Measurements from ENCODE around the gene WDR86. TPM values are rescaled to one million over a fixed set of nuclear protein-coding genes. Genes with fewer than 3 reads are reported as not detected.
A peak's percentile ranks its signal among the peaks of the same experiment; 100 is the strongest.

Gene WDR86
- total RNA-seq, 1 experiment from 2014 or later: 24.4 TPM

GRCh38 chr7:151440799-151441445 is 31.1 kb upstream of the WDR86 start:
- DNase-seq (ENCODE audit: low spot score) (no peak), ATAC-seq (peak; percentile 7)
- no peaks in the 10 kb centered on the region for H3K9me3 Mint-ChIP-seq
- TF ChIP-seq ZNF263 (CRISPR knock-in tag; IDR thresholded peaks at IDR 0.05; ENCODE audit: low read depth) (peak; percentile 74; the same call in 1 of the 2 replicates), MAX (CRISPR knock-in tag; IDR thresholded peaks at IDR 0.05) (no peak)
- peaks cover 8% of the 10 kb centered on the region for H3K27me3 Mint-ChIP-seq (ENCODE audit: low read depth)
- H3K27ac Mint-ChIP-seq: no peak overlapping the region
- ChIA-PET POLR2A (interaction anchor here (0.6 to 1.3 kb wide), 5 partner anchors 18 to 248 kb away, joined by 3 to 4 read pairs (median 4); no protein-coding TSS in a partner anchor), CTCF (interaction anchor here (0.9 to 2.0 kb wide), 10 partner anchors 8 to 192 kb away, joined by 3 to 17 read pairs (median 6); no protein-coding TSS in a partner anchor)
- H3K4me1 Mint-ChIP-seq: peaks cover 31% of the 10 kb centered on the region
- H3K4me3 Mint-ChIP-seq: peak overlapping the region; percentile 77
- H3K36me3 Mint-ChIP-seq: no peaks in the 10 kb centered on the region

DNA sequence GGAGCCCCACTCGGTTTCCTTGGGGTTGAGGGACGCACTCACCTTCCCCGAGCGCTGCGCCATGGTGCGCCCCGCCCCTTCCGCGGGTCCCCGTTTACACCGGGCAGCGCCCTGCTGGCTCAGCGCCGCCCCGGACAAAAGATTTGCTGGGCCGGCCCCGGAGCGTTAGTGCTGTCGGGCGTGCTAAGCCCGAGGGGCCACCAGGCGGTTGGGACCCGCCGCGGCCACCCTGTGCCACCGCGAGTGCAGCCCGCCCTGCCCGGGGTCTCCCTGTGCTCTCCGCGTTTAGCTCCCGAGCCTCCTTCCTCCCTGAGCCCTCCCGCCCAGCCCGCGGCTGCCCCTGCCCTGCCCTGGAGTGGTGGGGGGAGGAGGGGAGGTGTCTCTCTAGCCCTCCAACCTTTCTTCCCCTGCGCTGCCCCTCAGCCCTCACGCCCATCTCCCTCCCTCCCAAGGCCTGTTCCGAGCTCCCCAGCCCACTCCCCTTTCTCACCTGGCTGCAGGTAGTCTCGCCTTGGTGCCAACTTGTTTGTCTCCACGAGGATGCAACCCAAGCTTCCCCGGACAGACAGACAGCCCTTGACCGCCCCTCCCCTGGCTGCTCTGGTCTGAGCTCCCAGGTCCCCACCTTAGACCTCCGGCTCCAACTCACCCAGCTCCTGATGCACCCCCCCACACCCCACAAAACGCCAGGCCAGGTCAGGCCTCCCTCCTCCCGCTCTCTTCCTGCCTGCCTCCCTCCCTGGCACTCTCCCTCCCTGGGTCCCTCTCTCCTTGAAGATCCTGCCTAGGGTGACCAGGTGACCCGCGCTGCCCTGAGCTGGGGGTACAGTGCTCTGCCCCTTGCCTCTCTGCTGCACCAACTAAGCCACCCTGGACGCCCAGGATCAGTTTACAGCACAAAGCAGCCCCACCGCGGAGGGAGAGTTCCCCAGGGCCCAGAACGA is 30.3 kb upstream of the WDR86 start, which contains the start of gene CRYGN:
Gene CRYGN (minus strand): TSS at position 287 of the 944 bp plus-strand sequence. CDS start 224 bp downstream, at position 63.
- peak; percentile 87 for ATAC-seq
- peaks cover 8% of the 10 kb centered on the region for H3K27me3 Mint-ChIP-seq (ENCODE audit: low read depth)
- DNase-seq (ENCODE audit: low spot score): peak; percentile 78
- H3K36me3 Mint-ChIP-seq: no peaks in the 10 kb centered on the region
- H3K27ac Mint-ChIP-seq: no peak within 1 kb of the TSS
- H3K9me3 Mint-ChIP-seq: no peaks in the 10 kb centered on the region
- peak within 1 kb of the TSS; percentile 77 for H3K4me3 Mint-ChIP-seq
- CTCF ChIA-PET: interaction anchor here (0.7 to 2.0 kb wide), 15 partner anchors 9 to 196 kb away, joined by 3 to 17 read pairs (median 5); partner anchors contain the start of gene WDR86
- H3K4me1 Mint-ChIP-seq: peaks cover 31% of the 10 kb centered on the region
- POLR2A ChIA-PET: interaction anchor here (1.0 to 1.3 kb wide), 3 partner anchors 19 to 193 kb away, joined by 3 to 4 read pairs (median 4); no protein-coding TSS in a partner anchor
- TF ChIP-seq IRF2 (CRISPR knock-in tag; IDR thresholded peaks at IDR 0.05; ENCODE audit: borderline replicate concordance, low read depth) (no peak), ZMAT4 (CRISPR knock-in tag; IDR thresholded peaks at IDR 0.05) (no peak), TEAD4 (CRISPR knock-in tag; IDR thresholded peaks at IDR 0.05) (no peak), MXD4 (CRISPR knock-in tag; IDR thresholded peaks at IDR 0.05; ENCODE audit: borderline replicate concordance) (no peak), CREB1 (CRISPR knock-in tag; IDR thresholded peaks at IDR 0.05) (no peak), SP1 (CRISPR knock-in tag; conservative IDR thresholded peaks at IDR 0.05) (0 out of 2 replicates have a peak, but pooled peaks have one; percentile 39), ZNF219 (CRISPR knock-in tag; IDR thresholded peaks at IDR 0.05; ENCODE audit: borderline replicate concordance) (no peak), SMAD3 (CRISPR knock-in tag; IDR thresholded peaks at IDR 0.05; ENCODE audit: borderline replicate concordance) (no peak), JUN (CRISPR knock-in tag; IDR thresholded peaks at IDR 0.05) (no peak), MYBL2 (CRISPR knock-in tag; IDR thresholded peaks at IDR 0.05) (no peak), MAX (CRISPR knock-in tag; IDR thresholded peaks at IDR 0.05) (no peak), TCF7 (CRISPR knock-in tag; IDR thresholded peaks at IDR 0.05; ENCODE audit: low read depth) (no peak), ATF1 (CRISPR knock-in tag; IDR thresholded peaks at IDR 0.05) (no peak), ZNF121 (CRISPR knock-in tag; IDR thresholded peaks at IDR 0.05) (no peak), ZNF671 (CRISPR knock-in tag; IDR thresholded peaks at IDR 0.05) (no peak), CBFB (CRISPR knock-in tag; IDR thresholded peaks at IDR 0.05; ENCODE audit: low read depth) (0 out of 2 replicates have a peak, but pooled peaks have one; percentile 48), PRRX2 (CRISPR knock-in tag; IDR thresholded peaks at IDR 0.05) (no peak), ETV6 (CRISPR knock-in tag; IDR thresholded peaks at IDR 0.05) (0 out of 2 replicates have a peak, but pooled peaks have one; percentile 44)
- TF ChIP-seq, protein P1, sequence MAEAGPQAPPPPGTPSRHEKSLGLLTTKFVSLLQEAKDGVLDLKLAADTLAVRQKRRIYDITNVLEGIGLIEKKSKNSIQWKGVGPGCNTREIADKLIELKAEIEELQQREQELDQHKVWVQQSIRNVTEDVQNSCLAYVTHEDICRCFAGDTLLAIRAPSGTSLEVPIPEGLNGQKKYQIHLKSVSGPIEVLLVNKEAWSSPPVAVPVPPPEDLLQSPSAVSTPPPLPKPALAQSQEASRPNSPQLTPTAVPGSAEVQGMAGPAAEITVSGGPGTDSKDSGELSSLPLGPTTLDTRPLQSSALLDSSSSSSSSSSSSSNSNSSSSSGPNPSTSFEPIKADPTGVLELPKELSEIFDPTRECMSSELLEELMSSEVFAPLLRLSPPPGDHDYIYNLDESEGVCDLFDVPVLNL (CRISPR knock-in tag; IDR thresholded peaks at IDR 0.05; ENCODE audit: borderline replicate concordance, low read depth): no peak
- TF ChIP-seq, protein P2, sequence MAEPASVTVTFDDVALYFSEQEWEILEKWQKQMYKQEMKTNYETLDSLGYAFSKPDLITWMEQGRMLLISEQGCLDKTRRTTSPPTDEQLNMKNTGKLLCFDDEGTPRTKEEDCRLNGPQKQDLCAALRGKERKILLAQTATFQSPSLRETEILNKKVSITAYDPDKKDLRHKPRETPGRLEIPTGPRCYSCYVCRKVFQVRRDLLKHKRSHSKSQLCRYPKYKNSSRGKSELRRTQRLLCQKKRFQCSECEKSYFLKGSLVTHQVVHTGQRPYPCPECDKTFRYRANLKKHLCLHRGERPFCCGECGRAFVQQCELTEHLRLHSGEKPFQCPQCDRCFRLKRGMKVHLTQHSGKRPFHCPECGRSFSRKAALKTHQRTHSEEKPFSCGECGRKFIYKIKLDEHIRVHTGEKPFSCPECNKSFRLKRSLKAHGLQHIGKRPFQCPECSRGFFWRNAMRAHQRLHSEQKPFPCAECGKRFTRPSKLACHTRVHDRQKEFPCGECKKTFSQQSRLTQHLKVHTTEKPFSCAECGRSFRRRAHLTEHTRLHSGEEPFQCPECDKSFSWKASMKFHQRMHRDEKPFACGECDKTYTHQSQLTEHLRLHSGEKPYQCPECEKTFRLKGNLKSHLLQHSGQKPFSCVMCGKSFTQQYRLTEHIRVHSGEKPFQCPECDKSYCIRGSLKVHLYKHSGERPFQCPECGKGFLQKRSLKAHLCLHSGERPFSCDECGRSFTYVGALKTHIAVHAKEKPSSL (CRISPR knock-in tag; conservative IDR thresholded peaks at IDR 0.05): no peak
- TF ChIP-seq, protein P3, sequence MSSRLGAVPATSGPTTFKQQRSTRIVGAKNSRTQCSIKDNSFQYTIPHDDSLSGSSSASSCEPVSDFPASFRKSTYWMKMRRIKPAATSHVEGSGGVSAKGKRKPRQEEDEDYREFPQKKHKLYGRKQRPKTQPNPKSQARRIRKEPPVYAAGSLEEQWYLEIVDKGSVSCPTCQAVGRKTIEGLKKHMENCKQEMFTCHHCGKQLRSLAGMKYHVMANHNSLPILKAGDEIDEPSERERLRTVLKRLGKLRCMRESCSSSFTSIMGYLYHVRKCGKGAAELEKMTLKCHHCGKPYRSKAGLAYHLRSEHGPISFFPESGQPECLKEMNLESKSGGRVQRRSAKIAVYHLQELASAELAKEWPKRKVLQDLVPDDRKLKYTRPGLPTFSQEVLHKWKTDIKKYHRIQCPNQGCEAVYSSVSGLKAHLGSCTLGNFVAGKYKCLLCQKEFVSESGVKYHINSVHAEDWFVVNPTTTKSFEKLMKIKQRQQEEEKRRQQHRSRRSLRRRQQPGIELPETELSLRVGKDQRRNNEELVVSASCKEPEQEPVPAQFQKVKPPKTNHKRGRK (CRISPR knock-in tag; IDR thresholded peaks at IDR 0.05; ENCODE audit: borderline replicate concordance): no peak
- TF ChIP-seq, protein P4, sequence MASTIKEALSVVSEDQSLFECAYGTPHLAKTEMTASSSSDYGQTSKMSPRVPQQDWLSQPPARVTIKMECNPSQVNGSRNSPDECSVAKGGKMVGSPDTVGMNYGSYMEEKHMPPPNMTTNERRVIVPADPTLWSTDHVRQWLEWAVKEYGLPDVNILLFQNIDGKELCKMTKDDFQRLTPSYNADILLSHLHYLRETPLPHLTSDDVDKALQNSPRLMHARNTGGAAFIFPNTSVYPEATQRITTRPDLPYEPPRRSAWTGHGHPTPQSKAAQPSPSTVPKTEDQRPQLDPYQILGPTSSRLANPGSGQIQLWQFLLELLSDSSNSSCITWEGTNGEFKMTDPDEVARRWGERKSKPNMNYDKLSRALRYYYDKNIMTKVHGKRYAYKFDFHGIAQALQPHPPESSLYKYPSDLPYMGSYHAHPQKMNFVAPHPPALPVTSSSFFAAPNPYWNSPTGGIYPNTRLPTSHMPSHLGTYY (CRISPR knock-in tag; IDR thresholded peaks at IDR 0.05): no peak
